GM23338 (cell line): ENCODE measurements around the gene MOSMO.

Experiments used
- CREB1 ChIP-seq: fragments of 250-450 bp; sonication (Bioruptor Pico); IDR thresholded peaks from 2 replicates; pipeline ENCODE4 v1.5.0; 2020; ENCODE audit warnings: low read depth, mild to moderate bottlenecking, moderate library complexity
- EZH2 ChIP-seq: fragments of 200-600 bp; sonication (generic); IDR thresholded peaks from one replicate; pipeline ENCODE4 v1.8.0; 2017; ENCODE audit warnings: antibody characterized with exemption, mild to moderate bottlenecking, low read depth; ENCODE audit not compliant: unreplicated experiment
- EZH2phosphoT487 ChIP-seq: fragments of 200-600 bp; sonication (generic); IDR thresholded peaks from one replicate; pipeline ENCODE4 v1.8.1; 2018; ENCODE audit warnings: antibody characterized with exemption; ENCODE audit not compliant: unreplicated experiment
- JUNB ChIP-seq: IDR thresholded peaks from one replicate; pipeline ENCODE4 v1.6.1; 2016; ENCODE audit warnings: antibody characterized with exemption; ENCODE audit not compliant: unreplicated experiment
- NANOG ChIP-seq: IDR thresholded peaks from 2 replicates; pipeline ENCODE4 v1.6.1; 2016; ENCODE audit warnings: antibody characterized with exemption, borderline replicate concordance
- POLR2AphosphoS5 ChIP-seq: IDR thresholded peaks from 2 replicates; pipeline ENCODE4 v1.6.1; 2016; ENCODE audit warnings: antibody characterized with exemption, low read depth
- ZNF114 ChIP-seq: fragments of 250-450 bp; sonication (Bioruptor Pico); IDR thresholded peaks from 2 replicates; pipeline ENCODE4 v1.5.0; 2020; ENCODE audit warnings: mild to moderate bottlenecking, moderate library complexity
- ZNF331 ChIP-seq: fragments of 250-450 bp; sonication (Bioruptor Pico); IDR thresholded peaks from 2 replicates; pipeline ENCODE4 v1.5.0; 2020; ENCODE audit warnings: low read depth, mild to moderate bottlenecking, moderate library complexity
- TF ChIP-seq, protein P1 (sequence below), 2 experiments: fragments of 200-600 bp in 1 of 2; sonication (generic) in 1 of 2; conservative IDR thresholded peaks; 2 replicates each; pipeline versions ENCODE4 v1.5.1 to v1.6.1; 2016 to 2017; ENCODE audit warnings: antibody characterized with exemption in 2 of 2, low read depth in 2 of 2, mild to moderate bottlenecking in 2 of 2, moderate library complexity in 1 of 2
- TF ChIP-seq, protein P2 (sequence below): IDR thresholded peaks from one replicate; pipeline ENCODE4 v1.6.1; 2018; ENCODE audit warnings: antibody characterized with exemption; ENCODE audit not compliant: unreplicated experiment

DNA sequence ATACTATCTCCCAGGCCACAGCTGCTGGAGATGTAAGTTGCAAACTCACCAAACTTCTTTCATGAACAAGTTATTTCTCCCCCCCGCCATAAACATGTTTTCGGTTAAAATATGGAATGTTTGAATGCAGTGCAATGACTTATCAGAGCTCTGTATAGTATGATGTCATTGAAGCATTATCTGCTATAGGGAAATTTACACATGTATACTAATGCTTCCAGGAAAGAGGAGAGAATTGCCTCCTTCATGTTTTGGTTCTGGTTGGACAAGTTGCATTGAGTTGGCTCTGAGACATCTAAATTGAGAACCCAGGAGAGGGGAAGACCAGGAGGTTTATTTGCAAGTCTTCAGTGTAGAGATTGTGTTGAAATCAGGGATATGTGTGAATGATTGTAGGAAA is 34.0 kb upstream of the MOSMO start:
- TF ChIP-seq, protein P1, sequence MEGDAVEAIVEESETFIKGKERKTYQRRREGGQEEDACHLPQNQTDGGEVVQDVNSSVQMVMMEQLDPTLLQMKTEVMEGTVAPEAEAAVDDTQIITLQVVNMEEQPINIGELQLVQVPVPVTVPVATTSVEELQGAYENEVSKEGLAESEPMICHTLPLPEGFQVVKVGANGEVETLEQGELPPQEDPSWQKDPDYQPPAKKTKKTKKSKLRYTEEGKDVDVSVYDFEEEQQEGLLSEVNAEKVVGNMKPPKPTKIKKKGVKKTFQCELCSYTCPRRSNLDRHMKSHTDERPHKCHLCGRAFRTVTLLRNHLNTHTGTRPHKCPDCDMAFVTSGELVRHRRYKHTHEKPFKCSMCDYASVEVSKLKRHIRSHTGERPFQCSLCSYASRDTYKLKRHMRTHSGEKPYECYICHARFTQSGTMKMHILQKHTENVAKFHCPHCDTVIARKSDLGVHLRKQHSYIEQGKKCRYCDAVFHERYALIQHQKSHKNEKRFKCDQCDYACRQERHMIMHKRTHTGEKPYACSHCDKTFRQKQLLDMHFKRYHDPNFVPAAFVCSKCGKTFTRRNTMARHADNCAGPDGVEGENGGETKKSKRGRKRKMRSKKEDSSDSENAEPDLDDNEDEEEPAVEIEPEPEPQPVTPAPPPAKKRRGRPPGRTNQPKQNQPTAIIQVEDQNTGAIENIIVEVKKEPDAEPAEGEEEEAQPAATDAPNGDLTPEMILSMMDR (conservative IDR thresholded peaks at IDR 0.05; ENCODE audit: low read depth in 2 of 2), result no peak
- TF ChIP-seq CREB1 (CRISPR knock-in tag), result no peak
- TF ChIP-seq, protein P2, sequence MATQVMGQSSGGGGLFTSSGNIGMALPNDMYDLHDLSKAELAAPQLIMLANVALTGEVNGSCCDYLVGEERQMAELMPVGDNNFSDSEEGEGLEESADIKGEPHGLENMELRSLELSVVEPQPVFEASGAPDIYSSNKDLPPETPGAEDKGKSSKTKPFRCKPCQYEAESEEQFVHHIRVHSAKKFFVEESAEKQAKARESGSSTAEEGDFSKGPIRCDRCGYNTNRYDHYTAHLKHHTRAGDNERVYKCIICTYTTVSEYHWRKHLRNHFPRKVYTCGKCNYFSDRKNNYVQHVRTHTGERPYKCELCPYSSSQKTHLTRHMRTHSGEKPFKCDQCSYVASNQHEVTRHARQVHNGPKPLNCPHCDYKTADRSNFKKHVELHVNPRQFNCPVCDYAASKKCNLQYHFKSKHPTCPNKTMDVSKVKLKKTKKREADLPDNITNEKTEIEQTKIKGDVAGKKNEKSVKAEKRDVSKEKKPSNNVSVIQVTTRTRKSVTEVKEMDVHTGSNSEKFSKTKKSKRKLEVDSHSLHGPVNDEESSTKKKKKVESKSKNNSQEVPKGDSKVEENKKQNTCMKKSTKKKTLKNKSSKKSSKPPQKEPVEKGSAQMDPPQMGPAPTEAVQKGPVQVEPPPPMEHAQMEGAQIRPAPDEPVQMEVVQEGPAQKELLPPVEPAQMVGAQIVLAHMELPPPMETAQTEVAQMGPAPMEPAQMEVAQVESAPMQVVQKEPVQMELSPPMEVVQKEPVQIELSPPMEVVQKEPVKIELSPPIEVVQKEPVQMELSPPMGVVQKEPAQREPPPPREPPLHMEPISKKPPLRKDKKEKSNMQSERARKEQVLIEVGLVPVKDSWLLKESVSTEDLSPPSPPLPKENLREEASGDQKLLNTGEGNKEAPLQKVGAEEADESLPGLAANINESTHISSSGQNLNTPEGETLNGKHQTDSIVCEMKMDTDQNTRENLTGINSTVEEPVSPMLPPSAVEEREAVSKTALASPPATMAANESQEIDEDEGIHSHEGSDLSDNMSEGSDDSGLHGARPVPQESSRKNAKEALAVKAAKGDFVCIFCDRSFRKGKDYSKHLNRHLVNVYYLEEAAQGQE, result no peak
- no peak for TF ChIP-seq EZH2
- no peak for TF ChIP-seq NANOG
- TF ChIP-seq EZH2phosphoT487, result no peak
- no peak for TF ChIP-seq POLR2AphosphoS5
- TF ChIP-seq ZNF114, result no peak
- TF ChIP-seq JUNB, result no peak
- TF ChIP-seq ZNF331, result no peak
